Suprapubic skin (tissue), 4 donors: ENCODE results near the gene MAP3K20.

Experiments
- CTCF ChIP-seq, 2 donors: fragments of 200-600 bp in 1 of 2; fragments of 450-650 bp in 1 of 2; sonication (generic) in 1 of 2; IDR thresholded peaks; one replicate each; pipeline ENCODE4 v1.5.1; 2016 to 2019; ENCODE audit warnings: antibody characterized with exemption in 2 of 2, mild to moderate bottlenecking in 1 of 2, moderate library complexity in 1 of 2
- EP300 ChIP-seq: sonication (generic); formaldehyde crosslinking; IDR thresholded peaks from one replicate; pipeline ENCODE4 v1.6.1; 2017; ENCODE audit warnings: antibody characterized with exemption
- POLR2A ChIP-seq, 2 donors: fragments of 450-650 bp; IDR thresholded peaks; one replicate each; pipeline ENCODE4 v1.6.1; 2017; ENCODE audit warnings: antibody characterized with exemption in 2 of 2, mild to moderate bottlenecking in 2 of 2, moderate library complexity in 2 of 2
- POLR2AphosphoS5 ChIP-seq, 3 donors: sonication (generic); formaldehyde crosslinking; IDR thresholded peaks; one replicate each; pipeline ENCODE4 v1.6.1; 2017; ENCODE audit warnings: antibody characterized with exemption in 3 of 3

GRCh38 chr2:173138962-173139361 lies 63.3 kb downstream of the MAP3K20 start:
- TF ChIP-seq CTCF (IDR thresholded peaks at IDR 0.05), result no peak
- no peak for TF ChIP-seq POLR2A (IDR thresholded peaks at IDR 0.05)
- no peak for TF ChIP-seq POLR2AphosphoS5 (IDR thresholded peaks at IDR 0.05)
- no peak for TF ChIP-seq EP300
